Stimulated activated CD4-positive, alpha-beta T cell treated with anti-CD3 and anti-CD28 coated beads, TNF-alpha, amount 100 ng/mL, for 48 hours (primary cell): ENCODE results near the gene CSMD2.

Experiments
- DNase-seq, 3 donors: peaks; one replicate each; pipeline ENCODE4 v3.0.0-alpha.2; 2020; ENCODE audit warnings: low read depth in 3 of 3

The CSMD2 gene

DNA sequence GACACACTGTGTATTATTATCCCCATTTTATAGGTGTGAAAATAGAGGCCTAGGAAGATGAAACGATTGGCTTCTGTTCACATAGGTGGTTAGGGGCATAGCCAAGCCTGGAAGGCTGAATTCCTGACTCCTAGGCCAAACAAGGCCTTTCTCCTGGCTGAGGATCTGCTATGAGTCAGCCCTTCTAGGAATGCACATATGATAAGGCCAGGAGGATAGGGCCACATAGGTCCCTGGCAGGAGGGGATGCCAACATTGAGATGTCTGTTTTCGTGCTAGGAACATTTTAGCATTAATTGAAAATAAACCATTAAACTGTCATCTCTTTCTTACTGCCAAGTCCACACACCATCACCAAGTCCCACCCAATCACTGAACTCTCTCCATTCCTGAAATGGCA is 9.2 kb downstream of the CSMD2 start:
- no peak for DNase-seq

DNA sequence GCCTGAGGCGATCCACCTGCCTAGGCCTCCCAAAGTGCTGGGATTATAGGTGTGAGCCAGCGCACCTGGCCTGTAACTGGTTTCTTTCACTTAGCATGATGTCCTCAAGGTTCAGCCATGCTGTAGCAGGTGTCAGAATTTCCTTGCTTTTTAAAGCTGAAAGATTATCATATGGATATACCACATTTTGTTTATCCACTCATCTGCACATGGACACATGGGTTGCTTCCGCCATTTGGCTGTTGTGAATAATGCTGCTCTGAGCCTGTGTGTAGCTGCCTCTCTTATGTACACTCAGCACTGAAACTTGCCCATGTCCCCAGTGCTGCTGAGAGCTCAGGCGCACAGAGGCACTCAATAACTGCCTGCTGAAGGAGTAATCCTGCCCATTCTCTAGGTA is 11.8 kb downstream of the CSMD2 start:
- DNase-seq, result no peak

DNA sequence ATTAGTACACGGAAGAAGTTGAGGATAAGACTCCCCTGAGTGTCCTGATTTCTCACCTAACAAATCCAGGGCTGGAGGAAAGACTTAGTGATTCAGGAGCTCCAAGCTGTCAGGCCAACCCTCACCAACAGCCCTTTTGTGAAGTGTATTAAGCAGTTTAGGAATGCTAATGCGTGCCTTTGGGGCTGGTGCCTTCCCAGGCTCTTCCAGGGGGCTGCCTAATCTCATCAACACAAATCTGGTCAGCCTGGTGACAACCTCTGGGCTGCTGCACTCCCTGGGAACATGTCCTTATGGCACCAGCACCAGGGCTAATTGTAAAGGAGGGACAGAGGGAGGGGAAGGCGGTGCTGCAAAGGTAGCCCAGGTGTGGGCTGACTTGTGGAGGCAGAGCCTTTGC is 15.5 kb downstream of the CSMD2 start:
- DNase-seq, result no peak

DNA sequence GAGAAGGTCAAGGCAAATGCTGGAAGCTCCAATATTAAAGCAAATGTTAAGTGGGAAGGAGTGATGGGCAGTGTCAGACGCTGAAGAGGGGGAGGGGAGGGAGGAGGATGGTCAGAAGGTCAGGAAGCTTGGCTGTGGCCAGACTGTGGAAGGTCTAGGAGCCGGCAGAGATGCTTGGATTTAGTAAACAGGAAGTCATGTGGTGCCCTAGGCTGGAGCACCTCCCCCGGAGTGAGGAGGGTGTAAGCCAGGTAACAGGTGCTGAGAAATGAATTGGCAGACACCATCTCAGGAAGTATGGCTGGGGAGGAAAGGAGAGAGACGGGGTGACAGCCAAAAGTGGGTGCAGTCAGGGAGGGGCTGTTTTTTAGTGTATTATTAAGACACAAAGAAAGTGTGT is 17.7 kb downstream of the CSMD2 start:
- no peak for DNase-seq

DNA sequence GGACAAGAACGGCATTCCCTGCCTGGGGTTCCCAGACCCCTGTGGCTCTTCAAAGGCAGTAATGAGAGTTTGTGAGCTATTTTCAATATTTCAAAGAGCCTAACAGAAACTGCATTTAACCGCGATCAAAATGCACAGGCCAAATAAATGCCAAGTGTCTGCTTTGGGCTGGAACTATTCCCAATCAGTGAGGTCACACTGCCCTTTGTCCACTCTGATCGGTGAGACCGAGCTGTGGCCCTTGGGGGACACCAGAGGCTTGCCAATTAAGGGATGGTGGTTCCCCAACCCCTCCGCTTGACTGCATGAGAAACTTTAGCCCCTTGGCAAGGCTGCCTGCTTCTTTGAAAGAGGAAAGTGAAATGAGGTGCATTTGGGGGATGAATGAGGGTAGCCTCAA is 20.3 kb downstream of the CSMD2 start:
- DNase-seq, result no peak

DNA sequence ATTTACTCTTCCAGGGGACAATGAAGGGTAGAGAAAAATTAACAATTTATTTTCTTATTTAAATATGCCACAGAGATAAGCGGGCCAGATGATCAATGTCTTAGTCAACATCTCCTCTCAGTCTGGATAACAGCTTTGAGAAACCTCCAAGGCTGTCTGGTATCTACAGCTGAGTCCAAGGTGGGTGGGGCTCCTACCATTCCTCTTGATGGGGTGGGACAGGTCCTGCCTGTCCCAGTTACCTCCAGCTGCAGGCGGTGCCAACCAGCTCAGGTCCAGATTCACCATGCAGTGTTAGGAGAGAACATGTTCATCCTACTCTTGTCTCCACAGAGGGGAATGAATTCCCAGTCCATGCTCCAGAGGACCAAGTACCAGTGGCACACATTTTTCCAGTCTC is 21.1 kb downstream of the CSMD2 start:
- DNase-seq, result no peak

DNA sequence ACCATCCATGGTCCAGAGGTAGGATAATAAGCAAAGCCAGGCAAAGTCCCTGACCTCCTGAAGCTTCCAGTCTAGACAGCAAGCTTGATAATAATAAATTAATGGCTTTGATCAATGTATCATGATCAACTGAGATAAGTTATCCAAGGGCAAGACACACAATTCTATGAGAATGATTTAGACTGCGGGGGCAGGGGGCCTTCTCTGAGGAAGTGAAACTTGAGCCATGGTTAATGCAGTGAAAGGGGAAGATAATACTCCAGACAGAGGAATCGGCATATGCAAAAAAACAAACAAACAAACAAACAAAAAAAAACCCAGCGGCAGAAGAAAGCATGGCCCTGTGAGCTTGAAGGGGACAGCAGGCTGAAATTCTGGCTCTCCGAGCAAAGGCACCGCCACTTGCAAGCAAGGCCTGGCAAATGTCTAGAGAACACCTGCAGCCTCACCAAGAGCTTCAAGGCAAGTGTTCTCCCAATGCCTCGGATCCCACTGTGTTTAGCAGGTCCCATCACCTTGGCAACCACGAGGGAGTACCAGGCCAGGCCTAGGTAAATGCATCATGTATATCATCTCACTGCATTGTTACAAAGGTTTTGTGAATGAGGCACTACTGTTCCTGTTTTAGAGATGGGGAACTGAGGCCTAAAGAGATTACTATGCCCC is 24.9 kb downstream of the CSMD2 start:
- no peak for DNase-seq

DNA sequence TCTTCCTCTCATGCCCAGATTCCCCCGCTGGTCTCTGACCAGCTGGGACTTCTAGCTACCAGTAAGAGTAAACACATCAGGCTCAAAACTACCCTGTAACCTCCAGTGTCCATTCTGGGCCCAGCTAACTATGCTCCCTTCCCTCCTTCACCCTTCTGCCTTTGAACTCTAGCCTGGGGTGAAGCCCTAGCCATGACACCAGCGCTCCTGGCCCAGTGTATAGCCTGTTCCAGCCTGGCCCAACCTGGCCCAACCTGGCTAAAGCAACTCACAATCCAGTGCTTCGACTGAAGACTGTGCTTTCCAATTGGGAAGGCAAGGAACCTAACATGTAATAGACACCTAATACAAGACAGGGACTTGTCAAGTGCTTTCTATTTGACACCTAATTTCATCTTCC is 27.6 kb downstream of the CSMD2 start:
- DNase-seq, result no peak

DNA sequence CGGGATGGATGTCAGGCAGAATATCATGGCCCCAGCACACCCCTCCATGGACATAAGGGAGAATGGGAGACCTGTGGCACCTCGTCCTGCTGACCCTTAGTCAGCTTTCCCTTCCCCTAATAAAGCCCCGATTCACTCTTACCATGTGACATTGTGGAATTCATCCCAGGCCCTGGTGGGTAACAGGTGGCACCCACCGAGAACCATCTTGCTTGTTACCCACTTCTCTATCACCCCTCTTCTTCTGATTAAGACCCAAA is 32.9 kb downstream of the CSMD2 start:
- DNase-seq, result no peak

DNA sequence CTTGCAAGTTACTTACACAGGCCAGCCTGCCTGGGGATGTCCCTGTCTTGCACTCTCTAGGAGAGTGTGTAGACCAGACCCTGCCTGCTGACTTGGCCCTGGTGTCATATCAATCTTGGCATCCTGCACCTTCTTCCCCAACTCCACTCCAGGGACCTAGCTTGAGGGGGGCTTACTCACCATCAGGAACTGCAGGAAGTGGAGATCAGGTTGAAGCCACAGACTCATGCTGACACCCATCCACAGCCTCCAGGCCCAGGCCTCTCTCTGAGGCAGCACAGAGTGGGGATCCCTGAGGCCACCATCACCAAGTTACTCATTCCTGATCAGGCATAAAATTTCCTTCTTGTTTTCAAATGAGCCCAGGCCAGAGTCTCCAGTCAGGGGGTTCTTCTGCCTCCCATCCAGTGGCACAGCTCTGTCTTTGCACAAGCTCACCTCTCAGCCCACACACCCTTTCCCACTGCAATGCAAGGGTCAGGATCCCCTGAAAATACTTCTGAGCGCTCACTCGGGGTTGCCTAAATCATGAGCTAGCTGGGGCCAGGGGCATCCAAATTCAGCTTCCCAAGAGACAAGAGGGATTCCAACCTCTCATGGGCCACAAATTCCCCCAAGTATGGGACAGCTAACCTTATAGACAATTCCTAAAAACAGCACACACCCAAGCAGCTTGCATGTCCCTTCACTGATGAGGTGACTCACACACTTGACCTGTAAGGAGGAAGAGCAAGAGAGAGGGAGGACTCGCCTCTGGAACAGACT is 33.5 kb downstream of the CSMD2 start:
- DNase-seq, result no peak

DNA sequence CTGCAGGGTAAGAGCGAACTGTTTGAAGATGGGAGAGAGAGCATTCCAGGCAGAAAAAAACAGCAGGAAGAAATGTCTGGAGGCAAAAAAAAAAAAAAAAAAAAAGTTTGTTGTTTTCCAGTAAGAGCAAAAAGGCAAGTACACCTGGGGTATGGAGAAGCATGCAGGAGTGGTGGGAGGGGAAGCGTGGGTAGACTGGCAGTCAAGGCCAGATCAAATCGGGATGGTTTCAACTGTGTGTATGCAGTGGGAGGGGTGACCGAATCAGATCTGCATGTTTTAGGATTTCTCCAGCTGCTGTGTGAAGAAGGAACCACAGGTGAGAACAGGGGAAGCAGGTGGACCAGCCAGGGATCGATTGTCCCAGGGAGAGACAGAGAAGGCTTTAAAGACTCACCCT is 34.7 kb downstream of the CSMD2 start:
- DNase-seq, result no peak

DNA sequence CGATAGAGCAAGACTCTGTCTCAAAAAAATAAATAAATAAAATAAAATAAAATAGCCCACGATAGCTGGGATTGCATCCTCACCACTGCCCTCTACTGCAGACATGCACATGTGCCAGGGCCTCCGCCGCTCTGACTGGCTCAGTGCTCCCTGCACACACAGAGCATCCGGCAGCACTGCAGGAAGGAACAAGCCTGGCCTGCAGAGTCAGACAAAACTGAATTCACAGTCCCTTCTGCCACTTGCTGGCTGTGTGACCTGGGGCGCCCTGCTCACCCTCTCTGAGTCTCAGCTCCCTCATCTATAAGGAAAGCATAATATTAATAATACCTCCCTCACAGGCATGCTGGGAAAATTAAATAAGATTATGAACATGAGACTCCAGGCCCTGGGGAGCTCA is 35.4 kb downstream of the CSMD2 start:
- no peak for DNase-seq

DNA sequence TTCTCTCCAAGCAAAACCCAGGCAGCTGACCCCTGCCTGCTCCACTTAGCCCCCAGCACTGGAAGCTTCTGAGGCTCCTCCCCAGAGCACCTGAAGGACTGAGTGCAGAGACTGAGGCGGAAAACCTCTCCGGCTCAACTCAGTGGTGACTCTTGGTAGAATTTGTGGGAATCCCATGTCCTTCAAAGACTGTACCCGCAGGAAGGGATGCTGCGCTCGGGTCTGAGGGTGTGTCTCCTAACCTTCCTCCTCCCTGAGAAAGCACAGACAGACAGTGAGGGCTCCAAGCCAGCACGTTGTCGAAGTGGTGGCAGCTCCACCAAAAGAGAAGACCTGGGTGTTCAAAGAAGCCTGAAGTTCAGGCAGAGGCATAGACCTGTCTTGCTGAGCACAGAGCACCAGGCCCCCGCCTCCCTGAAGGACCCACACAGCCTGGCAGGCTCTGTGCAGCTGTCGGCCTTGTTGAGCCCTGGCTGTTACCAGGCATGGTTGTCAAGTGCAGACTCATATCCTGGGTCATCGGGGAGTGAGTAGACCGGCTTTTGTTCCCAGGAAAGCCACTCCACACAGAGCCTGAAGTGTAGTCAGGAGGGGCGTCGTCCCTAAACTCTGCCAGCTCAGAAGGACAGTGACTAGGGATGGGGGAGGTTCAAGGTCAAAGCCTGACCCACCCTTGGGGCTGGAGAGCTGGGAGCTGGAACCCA is 36.7 kb downstream of the CSMD2 start:
- no peak for DNase-seq

DNA sequence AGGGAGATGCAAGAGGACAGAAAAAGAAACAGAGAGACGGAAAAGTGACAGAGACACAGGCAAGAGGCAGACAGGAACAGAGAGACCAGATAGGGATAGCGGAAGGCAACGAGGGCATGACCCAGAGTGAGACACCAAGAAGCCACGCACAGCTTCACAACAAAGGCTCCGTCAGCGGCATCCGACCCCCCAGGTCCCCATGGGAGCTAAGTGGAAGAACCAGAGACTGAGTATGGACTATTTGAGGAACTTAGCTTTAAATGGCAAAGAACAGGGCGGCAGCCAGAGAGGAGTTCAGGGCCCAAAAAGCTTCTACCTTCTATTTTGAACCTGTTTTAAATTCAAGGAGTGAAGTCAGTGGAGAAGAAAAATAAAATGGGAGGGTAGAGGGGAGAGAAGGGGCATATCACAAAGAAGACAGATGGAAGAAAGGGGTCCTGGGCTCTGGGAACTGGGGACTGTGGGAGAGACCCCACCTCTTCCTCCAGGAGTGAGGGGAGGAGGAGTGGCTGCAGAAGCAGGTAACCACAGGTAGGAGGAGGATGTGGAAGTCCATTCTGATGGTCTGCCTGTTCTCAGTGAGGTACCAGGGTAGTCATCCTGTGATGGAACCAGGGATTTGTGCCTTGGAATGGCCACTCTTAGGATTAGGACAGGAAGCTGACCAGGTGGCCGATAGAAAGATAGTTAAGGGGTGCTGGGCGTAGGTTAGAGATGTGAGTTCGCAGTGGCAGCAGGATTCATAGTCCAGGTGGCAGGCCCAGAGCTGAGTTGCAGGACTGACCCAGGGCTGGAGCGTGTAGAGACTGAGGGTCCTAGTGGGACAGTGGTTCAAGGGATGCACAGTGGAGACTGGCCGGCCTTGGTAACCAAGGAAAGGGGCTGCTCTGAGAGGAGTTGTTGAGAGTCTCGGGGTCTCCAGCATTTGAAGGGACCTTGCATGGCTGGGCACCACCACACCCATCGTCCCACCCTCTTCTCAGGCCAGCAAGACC is 37.7 kb downstream of the CSMD2 start:
- no peak for DNase-seq

DNA sequence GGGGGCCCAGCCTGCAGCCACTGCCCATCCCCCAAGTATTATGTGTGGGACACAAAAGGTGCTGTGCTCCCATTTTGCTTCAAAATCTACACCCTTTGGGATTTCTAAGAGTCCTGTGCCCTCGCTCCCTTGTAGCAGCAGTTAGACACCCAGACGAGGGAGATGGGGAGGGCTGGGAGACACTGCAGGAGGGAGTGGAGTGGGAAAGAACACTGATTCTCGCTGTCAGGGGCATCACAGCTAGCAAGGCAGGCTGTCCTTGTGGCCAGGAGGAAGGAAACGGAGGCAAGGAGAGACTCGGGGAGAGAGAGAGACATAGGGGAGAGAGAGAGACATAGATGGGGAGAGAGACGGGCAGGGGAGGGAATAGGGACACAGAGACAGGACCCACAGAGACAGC is 38.5 kb downstream of the CSMD2 start:
- DNase-seq, result no peak

DNA sequence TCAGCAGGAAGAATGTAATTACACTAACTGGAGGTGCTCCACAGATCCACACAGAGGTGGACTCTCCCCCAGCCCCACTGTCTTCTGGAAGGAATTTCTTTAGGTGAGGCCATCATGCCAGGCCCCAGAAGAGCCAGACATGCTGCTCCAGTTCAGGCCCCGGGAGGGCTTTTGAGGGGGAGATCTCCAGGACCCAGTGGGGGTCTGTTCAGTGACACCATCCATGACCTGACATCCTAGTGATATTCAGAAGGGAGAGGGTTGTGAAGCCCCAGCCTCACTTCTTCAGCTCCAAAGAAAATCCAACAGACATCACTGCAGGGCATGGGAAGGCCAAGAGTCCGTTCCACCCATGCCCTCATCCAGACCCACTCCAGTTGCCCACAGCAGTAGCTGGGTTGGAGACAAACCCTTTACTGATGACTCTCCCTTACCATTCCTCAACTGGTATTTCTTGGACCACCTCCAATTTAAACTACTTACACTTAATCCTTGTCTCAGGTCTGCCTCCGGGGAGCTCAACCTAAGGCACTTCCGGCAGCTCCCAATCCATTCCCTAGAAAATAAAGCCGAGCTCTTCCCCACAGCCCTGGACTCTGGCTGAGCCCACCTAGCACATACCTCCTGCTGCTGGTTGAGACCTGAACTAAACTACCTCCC is 39.2 kb downstream of the CSMD2 start:
- DNase-seq, result no peak

DNA sequence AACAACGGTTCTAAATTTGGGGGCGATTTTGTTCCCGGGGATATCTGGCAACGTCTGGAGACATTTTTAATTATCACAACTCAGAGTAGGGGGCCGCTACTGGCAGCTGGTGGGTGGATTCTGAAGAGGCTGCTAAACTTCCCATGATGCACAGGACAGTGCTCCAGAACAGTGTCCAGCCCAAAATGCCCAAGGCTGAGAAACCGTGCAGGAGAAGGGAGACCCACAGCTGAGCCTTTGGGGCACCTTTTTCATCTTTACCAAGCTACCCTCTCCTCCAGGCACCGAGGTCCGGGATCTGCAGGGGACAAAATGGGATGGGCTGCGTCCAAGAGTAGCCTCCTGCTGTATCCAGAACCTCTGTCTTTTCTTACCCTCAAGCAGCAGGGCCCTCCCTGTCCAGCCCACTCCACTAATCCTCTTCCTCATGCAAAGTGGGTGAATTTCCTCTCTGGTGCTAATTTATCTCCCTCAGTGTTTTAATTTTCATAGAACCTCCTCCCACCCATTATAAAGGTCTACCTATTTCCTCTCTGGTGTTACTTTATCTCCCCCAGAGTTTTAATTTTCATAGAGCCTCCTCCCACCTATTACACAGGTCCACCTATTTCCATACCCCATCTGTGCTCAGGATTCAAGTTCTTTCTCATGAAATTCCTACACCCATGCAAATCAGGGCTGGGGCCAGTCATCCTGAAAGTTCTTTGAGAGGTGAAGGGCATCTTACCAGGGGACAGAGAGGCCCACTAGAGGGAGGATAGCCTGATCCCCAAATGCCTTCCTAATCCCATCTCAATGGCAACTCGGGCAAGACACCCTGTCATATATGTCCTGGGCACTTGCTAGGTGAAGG is 42.7 kb downstream of the CSMD2 start:
- no peak for DNase-seq

DNA sequence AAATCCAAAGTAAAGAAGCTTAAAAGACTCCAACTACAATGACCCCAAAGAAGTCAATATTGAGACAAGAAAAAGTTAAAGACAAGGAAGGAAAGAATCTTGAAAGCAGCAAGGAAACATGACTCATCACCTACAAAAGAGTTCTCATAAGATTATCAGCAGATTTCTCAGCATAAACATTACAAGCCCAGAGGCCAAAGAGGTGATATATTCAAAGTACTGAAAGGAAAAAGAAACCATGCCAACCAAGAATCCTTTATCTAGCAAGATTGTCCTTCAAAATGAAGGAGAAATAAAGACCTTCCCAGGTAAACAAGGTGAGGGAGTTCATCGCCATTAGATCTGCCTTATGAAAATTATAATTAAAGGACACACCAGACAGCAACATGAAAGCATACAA is 49.8 kb downstream of the CSMD2 start:
- no peak for DNase-seq

DNA sequence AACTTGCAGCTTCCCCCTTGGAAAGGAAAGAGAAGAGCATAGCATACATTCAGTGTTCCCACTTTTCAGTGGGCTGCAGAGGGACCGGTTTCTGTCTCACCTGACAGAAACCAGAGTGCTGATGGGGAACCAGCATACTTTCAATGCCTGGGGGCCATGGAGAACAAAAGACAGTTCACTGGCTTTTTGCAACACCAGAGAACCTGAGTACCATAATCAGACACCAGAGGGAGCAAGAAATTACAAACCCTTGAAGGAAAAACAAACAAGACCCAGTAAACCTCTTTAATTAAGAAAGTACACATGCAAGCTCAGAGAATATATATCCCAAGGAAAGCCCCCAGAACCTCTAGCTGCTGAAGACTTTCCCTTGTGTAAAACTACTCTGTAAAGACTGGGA is 51.1 kb downstream of the CSMD2 start:
- DNase-seq, result no peak

DNA sequence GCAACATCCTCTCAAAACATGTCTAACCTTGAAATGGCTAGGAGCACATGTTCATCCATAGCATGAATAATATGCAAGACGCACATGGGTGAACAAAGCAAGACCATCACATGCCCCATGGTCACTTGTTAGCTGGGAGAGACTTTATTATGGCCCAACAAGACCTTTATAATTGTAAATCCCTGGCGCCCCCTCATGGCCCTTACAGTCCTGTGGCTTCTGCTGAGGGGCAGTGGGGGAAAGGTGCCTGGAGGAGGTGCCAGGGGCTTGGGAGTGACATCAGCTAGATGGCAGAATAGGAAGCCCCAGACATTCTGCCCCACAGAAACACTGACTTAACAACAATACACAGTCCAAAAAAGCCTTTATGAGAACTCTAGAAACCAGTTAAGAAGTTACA is 51.7 kb downstream of the CSMD2 start:
- DNase-seq, result no peak

DNA sequence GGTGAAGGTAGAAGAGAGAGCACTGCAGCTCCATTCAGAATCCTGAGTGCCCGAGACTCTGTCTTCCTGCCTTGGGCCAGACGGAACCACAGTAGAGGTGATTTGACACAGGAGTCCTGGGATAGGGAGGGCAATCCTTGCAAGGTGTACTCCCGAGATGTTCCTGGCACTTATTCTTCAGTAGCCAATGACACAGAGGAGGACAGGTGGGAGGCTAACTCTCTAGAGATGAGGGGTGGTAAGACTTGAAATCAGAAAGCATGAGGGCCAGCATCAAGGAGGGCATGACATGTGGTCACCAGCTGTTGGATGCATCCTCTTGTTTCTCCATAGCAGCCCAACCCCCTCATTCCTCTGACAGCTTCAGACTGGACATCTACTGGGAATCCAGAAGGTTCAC is 56.3 kb downstream of the CSMD2 start:
- DNase-seq, result no peak
